Fibroblast of lung (primary cell): ENCODE results near the gene ACYP2. TPM values are rescaled to one million over a fixed set of nuclear protein-coding genes. Genes with fewer than 3 reads are reported as not detected.
A peak's percentile ranks its signal among the peaks of the same experiment; 100 is the strongest.
"Not testable (repeated sequence)": the region's sequence is repeated elsewhere in the genome, so short reads cannot be mapped to it uniquely, and the experiment has no call there.

ENCODE experiments used
- DNase-seq, 2 donors: peaks; one replicate each; pipeline versions ENCODE4 v3.0.0 to v3.0.0-alpha.2; 2010; ENCODE audit warnings: low read depth in 2 of 2
- H2AFZ ChIP-seq: 2 replicates; pipeline ENCODE4 v1.5.1; 2012; ENCODE audit warnings: low read length, control low read depth, inconsistent platforms
- H3K27ac ChIP-seq: 2 replicates; pipeline ENCODE4 v1.5.1; 2011; ENCODE audit warnings: low read length, control low read depth; ENCODE audit not compliant: insufficient read depth
- H3K27me3 ChIP-seq: 2 replicates; pipeline ENCODE4 v1.5.1; 2011; ENCODE audit warnings: mild to moderate bottlenecking, low read length; ENCODE audit not compliant: control insufficient read depth, insufficient read depth
- H3K36me3 ChIP-seq: 2 replicates; pipeline ENCODE4 v1.5.1; 2011; ENCODE audit warnings: low read length; ENCODE audit not compliant: control insufficient read depth, insufficient read depth
- H3K4me1 ChIP-seq: 2 replicates; pipeline ENCODE4 v1.5.1; 2011; ENCODE audit warnings: low read length; ENCODE audit not compliant: control insufficient read depth, insufficient read depth; ENCODE audit errors: extremely low read depth
- H3K4me2 ChIP-seq: 2 replicates; pipeline ENCODE4 v1.5.1; 2011; ENCODE audit warnings: low read length, control low read depth; ENCODE audit not compliant: insufficient read depth; ENCODE audit errors: extremely low read depth
- H3K4me3 ChIP-seq, 4 experiments: fragments of 200-600 bp in 1 of 4; sonication (generic) in 1 of 4; replicated peaks in 1 of 4; 2 replicates each; pipeline ENCODE4 v1.5.1; 2011 to 2016; ENCODE audit warnings: low read length in 4 of 4, low read depth in 3 of 4, mild to moderate bottlenecking in 3 of 4, control low read depth in 2 of 4, inconsistent platforms in 1 of 4, mixed read lengths in 1 of 4; ENCODE audit not compliant: insufficient read depth in 1 of 4; ENCODE audit errors: control extremely low read depth in 1 of 4
- H3K79me2 ChIP-seq: 2 replicates; pipeline ENCODE4 v1.5.1; 2012; ENCODE audit warnings: mild to moderate bottlenecking, low read length, inconsistent platforms; ENCODE audit not compliant: control insufficient read depth, insufficient read depth
- H3K9ac ChIP-seq: 2 replicates; pipeline ENCODE4 v1.5.1; 2011; ENCODE audit warnings: mild to moderate bottlenecking, low read length, control low read depth; ENCODE audit not compliant: insufficient read depth
- H3K9me3 ChIP-seq: 2 replicates; pipeline ENCODE4 v1.5.1; 2012; ENCODE audit warnings: low read depth, low read length; ENCODE audit not compliant: control insufficient read depth, insufficient read depth
- H4K20me1 ChIP-seq: 2 replicates; pipeline ENCODE4 v1.5.1; 2011; ENCODE audit warnings: low read length; ENCODE audit not compliant: control insufficient read depth, insufficient read depth; ENCODE audit errors: extremely low read depth
- CTCF ChIP-seq, 2 donors: IDR thresholded peaks in 1 of 2; conservative IDR thresholded peaks in 1 of 2; 1 replicate in 1 of 2; 2 replicates in 1 of 2; pipeline ENCODE4 v1.5.1; 2011 to 2012; ENCODE audit warnings: low read length in 2 of 2, control low read depth in 1 of 2, inconsistent platforms in 1 of 2, low read depth in 1 of 2, mild to moderate bottlenecking in 1 of 2
- EZH2 ChIP-seq: IDR thresholded peaks from 2 replicates; pipeline ENCODE4 v1.5.1; 2012; ENCODE audit warnings: low read length, control low read depth, mild to moderate bottlenecking; ENCODE audit errors: missing control alignments
- polyA plus RNA-seq, 2 donors: library from polyadenylated mRNA; depleted of rRNA in 1 of 2; stranded (reverse) in 1 of 2; unstranded in 1 of 2; fragments of >200 nt; gene quantifications; 2 replicates each; pipeline ENCODE4 v1.2.1, GENCODE V29; 2011 to 2012; ENCODE audit warnings: missing spikeins in 1 of 2
- total RNA-seq: library from RNA; depleted of rRNA; stranded (reverse); fragments of >200 nt; gene quantifications from 2 replicates; pipeline ENCODE4 v1.2.1, GENCODE V29; 2014

ACYP2 gene
- total and polyA plus RNA-seq, 2 donors (not counting 1 experiment from before 2014, with no cell fraction given) = 9.7 to 24.4 TPM

GRCh38 chr2:54262015-54262765 lies 146.8 kb downstream of the ACYP2 start:
- Histone ChIP-seq H3K9ac (no peak overlapping the region), H3K27me3 (no peaks in the 10 kb centered on the region), H3K4me3 (no peak overlapping the region), H3K79me2 (no peaks in the 10 kb centered on the region), H3K4me1 (no peaks in the 10 kb centered on the region), H3K9me3 (no peaks in the 10 kb centered on the region), H2AFZ (no peak overlapping the region), H3K36me3 (no peaks in the 10 kb centered on the region), H4K20me1 (no peaks in the 10 kb centered on the region), H3K4me2 (no peak overlapping the region), H3K27ac (no peak overlapping the region)
- peak in 1 of 2 donors; percentile 48 for DNase-seq
- no peak for TF ChIP-seq EZH2
- TF ChIP-seq CTCF (conservative IDR thresholded peaks at IDR 0.05 in 1 of 2, IDR thresholded peaks at IDR 0.05 in 1 of 2; ENCODE audit: low read depth in 1 of 2, low read length in 2 of 2) = no peak

DNA sequence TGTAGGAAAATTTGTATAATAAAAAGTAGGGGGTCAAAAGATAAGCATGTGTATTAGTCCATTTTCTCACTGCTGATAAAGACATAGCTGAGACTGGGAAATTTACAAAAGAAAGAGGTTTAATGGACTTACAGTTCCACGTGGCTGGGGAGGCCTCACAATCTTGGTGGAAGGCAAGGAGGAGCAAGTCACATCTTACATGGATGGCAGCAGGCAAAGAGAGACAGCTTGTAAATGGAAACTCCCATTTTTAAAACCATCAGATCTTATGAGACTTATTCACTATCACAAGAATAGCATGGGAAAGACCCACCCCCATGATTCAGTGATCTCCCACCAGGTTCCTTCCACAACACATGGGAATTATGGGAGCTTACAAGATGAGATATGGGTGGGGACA lies 149.7 kb downstream of the ACYP2 start:
- H3K4me3 ChIP-seq, H3K4me2 ChIP-seq, H4K20me1 ChIP-seq, H2AFZ ChIP-seq, H3K4me1 ChIP-seq, H3K27ac ChIP-seq, H3K36me3 ChIP-seq, H3K27me3 ChIP-seq, DNase-seq, H3K9ac ChIP-seq, H3K9me3 ChIP-seq, H3K79me2 ChIP-seq: not testable (repeated sequence)

- Histone ChIP-seq H3K79me2 (no peaks in the 10 kb centered on the region), H3K36me3 (no peaks in the 10 kb centered on the region), H2AFZ (no peak overlapping the region), H3K9ac (no peak overlapping the region), H4K20me1 (no peaks in the 10 kb centered on the region), H3K4me2 (no peak overlapping the region), H3K27me3 (no peaks in the 10 kb centered on the region), H3K4me1 (no peaks in the 10 kb centered on the region), H3K9me3 (no peaks in the 10 kb centered on the region), H3K4me3 (no peak overlapping the region), H3K27ac (no peak overlapping the region)
- no peak for DNase-seq
- TF ChIP-seq EZH2 = no peak
Measured at GRCh38 chr2:54267577-54267976, 152.2 kb downstream of the ACYP2 start.

- H3K27ac ChIP-seq = no peak overlapping the region
- H3K9ac ChIP-seq = no peak overlapping the region
- H3K4me3 ChIP-seq = no peak overlapping the region
- H3K36me3 ChIP-seq = no peaks in the 10 kb centered on the region
- no peak for DNase-seq
- no peaks in the 10 kb centered on the region for H3K79me2 ChIP-seq
- no peaks in the 10 kb centered on the region for H3K9me3 ChIP-seq
- TF ChIP-seq CTCF (conservative IDR thresholded peaks at IDR 0.05 in 1 of 2, IDR thresholded peaks at IDR 0.05 in 1 of 2; ENCODE audit: low read depth in 1 of 2, low read length in 2 of 2) (no peak), EZH2 (no peak)
- no peak overlapping the region for H2AFZ ChIP-seq
- H4K20me1 ChIP-seq = no peaks in the 10 kb centered on the region
- H3K4me2 ChIP-seq = no peak overlapping the region
- no peaks in the 10 kb centered on the region for H3K4me1 ChIP-seq
- H3K27me3 ChIP-seq = no peaks in the 10 kb centered on the region
Measured at GRCh38 chr2:54271189-54271588, 155.8 kb downstream of the ACYP2 start.
